Left forelimb (tissue), 1 donor: ENCODE data around the gene FIBCD1.

Experiments used
- DNase-seq: peaks from one replicate; pipeline ENCODE4 v3.0.0-alpha.2; 2018; ENCODE audit warnings: low spot score

Gene FIBCD1

DNA sequence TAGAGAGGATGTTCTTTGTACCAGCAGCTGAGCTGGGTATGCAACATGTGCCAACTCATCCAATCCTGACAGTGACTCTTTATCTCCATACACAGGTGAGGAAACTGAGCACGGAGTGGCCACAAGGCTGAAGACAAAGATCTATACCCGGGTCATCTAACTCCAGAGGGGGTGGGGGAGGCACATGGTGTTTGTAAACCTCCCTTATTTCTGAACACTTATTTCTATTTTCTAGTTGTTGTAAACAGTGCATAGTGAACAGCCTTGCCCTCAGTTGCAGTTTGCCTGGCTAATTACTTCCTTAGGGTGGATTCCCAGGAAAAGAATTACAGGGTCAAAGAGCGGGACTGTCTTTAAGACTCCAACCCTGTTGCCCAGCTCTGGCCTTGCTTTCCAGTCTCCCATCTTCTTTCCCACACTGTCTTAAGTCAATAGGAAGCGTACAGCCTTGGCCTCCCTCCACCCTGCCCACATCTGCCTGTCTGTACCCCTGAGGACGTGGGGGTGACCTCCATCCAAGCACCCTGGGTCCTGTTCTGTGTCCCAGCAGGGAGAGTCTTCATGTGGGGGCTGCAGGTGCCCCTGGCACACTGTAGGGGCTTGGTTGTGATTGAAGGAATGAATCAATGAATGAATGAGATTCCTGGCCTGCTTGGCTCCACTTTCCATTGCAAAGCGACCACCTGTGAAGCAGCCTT, 13.2 kb upstream of the FIBCD1 start:
- DNase-seq = no peak

DNA sequence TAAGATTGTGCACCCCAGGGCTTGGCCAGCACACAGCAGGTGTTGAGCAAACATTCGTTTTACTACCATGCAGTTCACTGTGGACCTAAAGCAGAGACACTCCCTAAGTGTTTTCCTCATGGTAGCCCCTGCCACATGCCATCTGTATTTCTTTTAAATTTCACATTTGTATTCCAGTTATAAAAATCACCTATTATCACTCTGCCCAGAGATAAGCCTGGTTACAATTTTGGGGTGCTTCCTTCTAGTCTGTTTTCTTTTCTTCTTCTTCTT, 10.9 kb upstream of the FIBCD1 start:
- no peak for DNase-seq

DNA sequence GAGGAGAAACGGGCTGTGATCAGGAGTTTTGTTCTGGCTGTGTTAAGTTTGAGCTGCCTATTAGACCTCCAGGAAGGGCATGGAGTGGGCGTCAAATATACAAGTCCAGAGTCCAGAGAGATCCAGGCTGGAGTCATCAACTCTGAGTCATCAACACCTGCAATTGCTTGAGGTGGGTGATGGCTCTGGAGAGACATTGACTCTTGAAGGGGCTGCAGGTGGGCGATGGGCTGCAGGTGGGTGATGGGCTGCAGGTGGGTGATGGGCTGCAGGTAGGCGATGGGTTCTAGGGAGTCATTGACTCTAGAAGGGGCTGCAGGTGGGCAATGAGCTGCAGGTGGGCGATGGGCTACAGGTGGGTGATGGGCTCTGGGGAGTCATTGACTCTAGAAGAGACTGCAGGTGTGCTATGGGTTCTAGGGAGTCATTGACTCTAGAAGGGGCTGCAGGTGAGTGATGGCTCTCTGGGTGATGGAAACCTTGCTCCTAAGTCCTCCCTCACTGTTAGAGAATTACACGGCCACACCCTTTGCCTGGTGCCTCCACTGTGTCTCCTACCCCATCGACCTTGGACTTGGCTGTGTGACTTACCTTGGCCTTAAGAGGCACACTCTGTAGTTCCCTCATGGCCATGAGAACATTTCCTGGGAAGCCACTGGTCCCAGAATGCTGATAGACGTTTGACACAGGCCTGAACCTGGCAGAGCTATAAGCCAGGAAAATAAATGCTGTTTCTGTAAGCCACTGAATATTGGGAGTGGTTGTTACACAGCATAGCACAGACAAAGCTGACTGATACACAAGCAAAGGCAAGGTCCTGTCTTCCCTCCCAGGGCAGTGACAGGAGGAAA, 10.4 kb upstream of the FIBCD1 start:
- DNase-seq = no peak

DNA sequence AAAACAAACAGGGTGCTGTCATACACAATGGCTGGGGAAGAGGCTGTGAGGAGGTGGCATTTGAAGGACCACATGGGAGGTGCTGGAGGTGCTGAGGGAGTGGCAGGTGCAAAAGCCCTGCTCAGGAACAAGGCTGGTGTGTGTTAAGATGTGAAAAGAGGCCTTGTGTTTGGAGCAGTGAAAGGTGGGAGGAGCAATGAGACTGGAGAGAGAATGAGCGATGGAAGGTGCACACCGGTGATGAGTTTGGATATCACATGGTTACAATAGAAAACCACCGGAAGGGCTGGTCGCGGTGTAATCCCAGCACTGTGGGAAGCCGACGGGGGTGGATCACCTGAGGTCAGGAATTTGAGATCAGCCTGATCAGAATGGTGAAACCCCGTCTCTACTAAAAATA, 9.2 kb upstream of the FIBCD1 start:
- DNase-seq = no peak

DNA sequence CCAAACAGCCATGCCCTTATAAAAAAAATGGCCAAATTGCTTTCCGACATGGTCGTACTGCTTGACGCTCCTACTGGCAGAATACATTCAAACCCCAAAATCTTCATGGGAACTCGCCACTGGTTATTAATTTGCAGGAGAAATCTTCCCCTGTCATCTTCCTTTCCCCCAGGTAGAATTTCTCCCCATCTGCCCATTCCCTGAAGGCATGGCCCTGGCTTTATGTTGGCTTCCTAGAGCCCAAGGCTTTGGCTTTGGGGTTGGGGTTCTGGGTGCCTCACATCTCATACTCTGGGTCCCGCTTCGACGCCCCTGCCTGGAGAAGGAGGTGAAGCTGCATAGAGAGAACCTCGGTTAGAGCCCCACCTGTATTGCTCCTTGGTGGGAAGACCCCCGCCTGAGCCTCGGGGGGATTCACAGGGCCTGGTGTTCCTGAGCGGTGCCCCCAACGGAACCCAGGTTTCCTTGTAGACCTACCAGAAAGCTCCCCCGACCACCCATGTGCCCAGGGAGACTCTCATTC, 8.6 kb upstream of the FIBCD1 start:
- no peak for DNase-seq

DNA sequence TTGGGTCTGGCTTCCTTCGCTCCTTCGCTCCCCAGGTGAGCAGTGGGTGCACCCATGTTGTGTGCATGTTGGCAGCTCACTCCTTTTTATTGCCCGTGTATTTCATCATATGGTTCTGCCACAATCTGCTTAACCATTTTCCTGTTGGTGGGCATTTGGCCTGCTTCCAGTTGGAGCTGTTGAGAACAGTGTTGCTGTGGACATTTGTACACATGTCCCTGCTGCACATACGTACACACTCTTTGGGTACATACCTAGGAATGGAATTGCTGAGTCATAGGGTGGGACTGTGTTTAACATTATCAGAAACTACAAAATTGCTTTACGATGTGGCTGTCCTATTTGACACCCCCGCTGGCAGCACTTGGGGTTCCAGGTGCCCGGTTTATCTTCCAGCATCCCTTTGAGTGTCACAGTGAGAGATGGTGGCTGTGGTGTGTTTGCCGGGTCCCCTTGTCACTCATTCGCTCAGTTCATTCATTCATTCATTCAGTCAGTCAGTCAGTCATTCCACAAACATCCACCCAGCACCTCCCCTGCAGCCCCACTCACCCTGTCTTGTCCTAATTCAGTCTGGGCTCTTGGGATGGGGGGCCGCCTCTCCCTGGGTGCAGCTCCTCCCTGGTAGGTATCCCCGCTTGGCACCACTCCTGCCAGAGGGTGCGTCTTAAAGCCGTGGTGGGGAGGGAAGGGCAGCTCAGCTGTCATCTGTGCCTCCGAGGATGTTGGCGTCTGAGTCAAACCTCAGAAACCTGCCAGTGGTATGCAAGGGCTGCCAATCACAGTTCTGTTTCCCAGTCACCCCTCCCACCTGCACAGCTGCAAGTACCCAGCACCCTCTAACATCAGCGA, 7.9 kb upstream of the FIBCD1 start:
- DNase-seq = no peak

DNA sequence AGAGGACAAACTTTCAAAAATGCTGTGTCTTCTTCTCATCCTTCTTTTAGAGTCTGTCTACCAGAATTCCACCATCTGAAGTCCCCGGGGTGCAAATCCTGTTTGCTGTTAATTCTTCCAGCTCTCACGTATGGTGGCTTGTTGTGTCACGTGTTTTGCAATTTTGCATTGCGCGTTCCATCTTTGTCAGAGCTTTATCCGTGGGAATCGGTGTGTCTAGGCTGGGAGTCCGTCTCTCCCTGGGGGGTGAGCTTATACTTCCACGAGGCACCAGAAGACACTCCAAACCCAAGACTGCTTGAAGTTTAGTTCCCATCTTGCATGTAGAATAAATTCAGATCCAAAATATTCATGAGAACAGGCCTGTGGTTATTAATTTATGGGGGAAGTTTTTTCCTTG, 6.1 kb upstream of the FIBCD1 start:
- DNase-seq = no peak

DNA sequence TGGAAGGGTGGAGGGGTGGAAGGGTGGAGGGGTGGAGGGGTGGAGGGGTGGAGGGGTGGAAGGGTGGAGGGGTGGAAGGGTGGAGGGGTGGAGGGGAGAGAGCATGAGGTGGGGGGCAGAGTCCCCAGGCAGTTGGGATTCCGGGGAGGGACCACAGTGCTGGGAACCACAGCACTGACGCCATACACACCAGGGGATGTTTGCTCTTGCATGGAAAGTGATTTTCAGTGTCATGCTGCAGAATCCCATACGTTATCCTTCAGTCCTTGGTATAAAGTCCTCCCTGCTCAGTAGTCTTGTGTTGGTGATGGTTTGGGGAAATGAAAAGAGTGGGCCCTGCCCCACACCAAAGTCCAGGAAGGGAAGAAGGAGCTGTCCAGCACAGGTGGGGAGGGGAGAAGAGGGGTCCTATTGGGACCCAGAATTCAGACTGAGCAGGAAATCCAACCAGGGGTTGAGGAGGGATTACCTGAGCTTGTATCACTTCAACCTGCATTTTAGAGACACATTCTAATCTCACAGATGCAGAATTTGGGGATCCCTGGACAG, 5.5 kb upstream of the FIBCD1 start:
- DNase-seq = no peak

DNA sequence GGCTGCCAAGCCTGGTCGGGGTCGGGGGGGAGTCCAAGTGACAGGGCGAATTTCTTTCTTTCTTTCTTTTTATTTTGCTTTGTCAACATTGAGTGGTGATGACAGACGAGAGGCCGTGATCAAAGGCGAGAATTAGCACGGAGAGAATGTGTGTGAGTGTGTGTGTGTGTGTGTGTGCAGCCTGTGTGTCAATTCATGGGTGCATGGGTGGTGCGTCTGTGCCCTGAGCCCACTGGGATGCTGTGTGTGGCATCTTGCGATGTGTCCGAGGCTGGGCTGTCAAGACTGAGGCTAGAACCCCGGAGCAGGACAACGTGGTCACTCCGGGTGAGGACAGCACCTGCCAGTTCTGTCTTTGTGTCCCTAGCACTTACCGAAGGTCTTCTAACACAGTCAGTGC, 4.7 kb upstream of the FIBCD1 start:
- DNase-seq = no peak

DNA sequence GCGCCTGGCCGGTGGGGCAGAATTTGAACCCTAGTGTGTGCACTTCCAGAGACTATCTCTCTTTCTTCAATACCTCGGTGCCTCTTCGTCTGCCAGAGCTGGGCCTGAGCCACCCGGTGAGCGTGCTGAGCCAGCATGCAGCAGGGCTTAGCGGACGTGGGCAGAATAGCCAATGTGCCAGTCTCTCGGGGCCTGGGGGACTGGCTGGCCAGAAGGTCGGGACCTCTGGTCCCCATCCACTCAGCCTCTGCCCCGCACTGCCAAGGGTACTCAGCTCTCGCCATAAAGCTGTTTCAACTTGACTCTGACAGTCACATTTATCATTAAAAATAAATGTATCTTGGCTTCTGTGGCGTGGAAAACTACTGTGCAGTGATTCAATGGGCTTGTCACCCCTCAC, 4.2 kb upstream of the FIBCD1 start:
- DNase-seq = no peak

DNA sequence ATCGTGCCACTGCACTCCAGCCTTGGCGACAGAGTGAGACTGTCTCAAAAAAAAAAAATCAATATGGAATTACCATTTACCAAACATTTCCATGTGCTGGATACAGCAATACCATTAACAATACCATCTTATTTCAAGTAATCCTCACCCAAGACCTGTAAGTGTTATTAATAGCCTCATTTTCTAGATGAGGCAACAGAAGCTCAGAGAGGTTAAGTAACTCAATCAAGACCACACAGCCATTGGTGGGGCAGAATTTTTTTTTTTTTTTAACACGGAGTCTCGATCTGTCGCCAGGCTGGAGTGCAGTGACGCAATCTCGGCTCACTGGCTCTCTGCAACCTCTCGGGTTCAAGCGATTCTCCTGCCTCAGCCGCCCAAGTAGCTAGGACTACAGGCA, 3.6 kb upstream of the FIBCD1 start:
- no peak for DNase-seq

DNA sequence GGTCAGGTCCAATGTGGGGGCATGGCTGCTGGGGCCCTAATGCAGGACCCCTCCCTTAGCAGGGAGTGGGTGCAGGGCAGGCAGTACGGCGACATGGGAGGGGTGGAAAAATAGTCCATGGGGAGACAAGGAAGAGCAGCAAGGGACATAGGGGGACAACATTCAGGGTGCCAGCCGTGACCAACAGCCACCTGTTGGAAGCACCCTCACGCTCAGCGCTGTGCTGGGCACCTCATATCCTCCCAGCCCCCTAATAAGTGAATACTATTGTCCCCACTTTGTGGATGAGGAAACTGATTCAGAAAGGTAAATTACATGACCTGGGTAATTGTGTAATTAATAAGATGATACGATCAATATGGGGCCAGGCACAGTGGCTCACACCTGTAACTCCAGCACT, 3.0 kb upstream of the FIBCD1 start:
- DNase-seq = no peak

DNA sequence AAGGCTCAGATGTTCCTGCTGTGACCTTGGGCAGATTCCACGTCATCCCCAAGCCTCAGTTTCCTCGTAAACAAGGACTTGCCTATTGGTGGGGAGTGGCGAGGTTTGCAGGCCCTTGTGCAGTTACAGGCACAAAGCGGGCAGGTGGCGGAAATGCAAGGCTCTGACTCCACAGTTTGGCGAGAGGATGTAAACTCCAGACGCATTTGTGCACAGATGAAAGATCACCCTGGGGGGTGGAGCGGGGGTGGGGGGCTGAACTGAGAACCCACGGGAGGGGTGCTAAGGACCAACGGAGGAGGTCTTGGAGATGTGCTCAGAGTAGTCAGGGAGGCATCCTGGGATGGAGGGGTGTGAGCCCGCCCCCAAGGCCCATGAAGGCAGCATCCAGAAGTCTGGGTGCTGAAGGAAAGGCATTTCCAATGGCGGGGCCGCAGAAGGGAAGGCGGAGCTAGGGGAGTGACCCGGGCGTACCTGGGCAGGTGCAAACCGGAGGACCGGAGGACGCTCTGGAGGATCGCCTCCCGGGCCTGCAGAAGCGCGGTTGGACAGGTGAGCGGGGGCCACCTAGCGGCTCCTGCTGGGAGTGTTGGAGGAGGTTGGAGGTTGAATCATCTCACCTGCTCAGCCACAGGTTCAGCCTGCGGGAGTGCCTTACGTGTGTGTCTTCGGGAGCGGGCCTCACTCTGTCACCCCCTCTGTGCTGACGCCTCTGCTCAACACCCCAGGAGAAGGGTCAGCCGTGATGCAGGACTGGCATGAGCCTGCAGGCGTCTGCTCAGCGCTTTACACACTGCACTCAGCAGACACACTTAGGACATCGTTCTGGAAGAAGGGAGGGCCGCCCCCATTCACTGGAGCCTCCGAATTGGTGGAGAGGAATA, 1.9 kb upstream of the FIBCD1 start:
- DNase-seq = no peak

DNA sequence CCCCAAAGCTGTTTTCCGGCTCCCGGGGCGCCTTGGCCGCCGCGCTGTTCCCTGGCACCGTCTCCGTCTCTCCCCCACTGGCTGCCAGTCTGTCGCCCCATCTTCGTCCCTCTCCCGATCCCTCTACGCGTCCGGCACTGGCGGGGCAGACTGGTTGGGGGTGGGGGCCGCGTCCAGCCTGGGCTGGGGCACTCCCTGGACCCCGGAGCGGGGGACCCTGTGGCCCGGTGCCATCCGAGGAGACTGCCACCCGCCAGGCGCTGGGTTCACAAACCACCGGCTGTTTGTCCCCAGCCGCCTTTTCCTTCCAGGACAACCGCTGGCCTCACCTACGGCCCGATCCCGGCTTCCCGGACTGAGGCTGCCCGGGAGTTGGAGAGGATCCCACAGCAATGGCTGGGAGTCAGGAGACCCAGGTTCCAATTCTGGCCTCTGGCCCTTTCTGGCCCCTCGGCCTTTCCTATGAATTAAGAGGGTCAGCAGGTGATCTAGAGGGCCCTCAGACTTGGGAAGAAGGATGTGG, 1.0 kb upstream of the FIBCD1 start:
- no peak for DNase-seq

DNA sequence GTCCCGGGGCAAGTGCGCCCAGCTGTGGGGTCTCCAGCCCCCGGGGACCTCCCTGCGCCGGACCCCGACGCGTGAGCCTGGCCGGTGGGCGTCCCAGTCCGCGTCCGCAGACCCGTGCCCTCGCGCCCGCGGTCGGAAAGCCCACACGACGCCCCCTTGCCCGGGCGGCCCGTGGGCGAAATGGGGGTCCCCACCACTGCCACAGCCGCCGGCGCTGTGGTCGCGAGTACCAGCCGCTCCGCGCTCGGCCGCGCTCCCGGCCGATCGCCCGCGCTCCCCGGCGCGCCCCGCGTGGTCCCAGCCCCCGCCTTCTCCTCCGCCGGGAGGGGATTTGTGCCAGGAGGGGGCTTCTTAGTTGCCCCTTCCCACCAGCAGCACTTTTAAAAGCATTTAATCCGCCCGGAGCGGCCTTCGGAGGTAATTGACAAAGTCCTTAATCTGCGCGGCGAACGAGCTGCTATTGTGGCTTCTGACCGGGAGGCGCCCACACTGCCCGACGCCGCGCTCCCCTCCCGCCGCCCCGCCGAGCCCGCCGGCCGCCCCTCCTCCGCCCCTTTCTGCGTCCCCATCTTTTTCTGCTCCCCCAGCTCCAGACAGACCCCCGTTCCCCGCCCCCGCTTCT, 469 bp upstream of the FIBCD1 start:
- DNase-seq = no peak

DNA sequence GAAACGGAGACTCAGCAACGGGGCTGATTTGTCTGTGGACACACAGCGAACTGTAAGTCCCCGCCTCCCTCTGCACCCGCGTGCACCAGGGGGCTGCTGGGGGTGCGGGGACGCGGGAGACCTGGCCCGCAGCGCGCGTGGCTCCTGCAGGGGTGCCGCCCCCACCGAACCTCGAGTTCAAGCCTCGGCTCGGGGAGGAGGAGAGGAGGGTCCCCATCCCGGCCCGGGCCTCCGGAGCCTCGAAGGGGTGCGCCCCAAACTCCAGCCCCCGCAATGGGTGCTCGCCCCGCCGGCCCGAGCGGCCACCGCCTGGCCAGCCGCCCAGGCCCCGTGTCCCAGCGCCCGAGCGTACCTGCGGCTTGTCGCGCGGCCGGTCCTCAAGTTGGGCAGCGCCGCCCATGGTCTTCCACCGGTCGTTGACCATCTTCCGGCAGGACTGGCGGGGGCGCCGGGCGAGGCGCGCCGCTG, 829 bp downstream of the FIBCD1 start:
- DNase-seq = no peak

DNA sequence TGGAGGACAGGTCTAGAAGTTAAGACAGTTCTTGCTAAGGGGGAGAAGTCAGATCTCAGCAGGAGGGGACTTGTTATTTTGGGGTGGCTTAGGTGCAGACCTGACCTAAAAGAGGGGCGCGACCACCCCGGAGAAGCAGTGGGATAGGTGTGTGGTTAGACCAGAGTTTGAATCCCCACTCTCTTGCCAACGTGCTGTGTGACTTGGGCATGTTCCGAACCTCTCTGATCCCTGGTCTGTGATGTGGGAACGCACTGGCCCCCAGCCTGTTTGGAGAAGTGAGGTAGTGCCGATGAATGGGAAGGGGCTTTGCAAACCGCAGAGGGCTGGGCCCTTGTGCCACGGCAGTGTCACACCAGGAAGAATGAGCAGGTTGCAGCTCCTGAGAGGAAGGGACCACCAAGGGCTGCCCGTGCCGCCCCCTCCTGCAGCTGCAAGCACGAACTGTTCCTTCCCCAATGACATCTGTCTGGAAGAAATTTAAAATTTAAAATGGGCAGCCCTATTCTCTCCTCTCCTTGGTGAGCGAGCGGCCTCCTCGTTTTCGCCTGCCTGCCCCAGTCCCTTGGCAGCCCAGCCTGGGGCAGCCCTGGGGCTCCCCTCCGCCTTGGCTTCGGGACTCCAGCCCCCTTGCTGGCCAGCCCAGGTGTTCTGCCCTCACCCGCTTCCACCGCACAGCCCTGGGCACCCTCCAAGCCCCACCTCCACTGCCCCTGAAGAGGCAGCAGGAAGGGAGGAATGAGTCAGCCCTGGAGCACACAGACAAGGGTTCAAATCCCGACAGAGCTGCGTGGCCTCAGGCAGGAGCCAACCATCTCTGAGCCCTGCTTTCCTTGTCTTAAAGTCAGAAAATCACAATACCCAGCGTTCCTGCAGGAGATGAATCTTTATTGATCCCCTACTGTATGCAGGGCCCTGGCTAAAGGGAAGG, 1.6 kb downstream of the FIBCD1 start:
- DNase-seq = no peak

DNA sequence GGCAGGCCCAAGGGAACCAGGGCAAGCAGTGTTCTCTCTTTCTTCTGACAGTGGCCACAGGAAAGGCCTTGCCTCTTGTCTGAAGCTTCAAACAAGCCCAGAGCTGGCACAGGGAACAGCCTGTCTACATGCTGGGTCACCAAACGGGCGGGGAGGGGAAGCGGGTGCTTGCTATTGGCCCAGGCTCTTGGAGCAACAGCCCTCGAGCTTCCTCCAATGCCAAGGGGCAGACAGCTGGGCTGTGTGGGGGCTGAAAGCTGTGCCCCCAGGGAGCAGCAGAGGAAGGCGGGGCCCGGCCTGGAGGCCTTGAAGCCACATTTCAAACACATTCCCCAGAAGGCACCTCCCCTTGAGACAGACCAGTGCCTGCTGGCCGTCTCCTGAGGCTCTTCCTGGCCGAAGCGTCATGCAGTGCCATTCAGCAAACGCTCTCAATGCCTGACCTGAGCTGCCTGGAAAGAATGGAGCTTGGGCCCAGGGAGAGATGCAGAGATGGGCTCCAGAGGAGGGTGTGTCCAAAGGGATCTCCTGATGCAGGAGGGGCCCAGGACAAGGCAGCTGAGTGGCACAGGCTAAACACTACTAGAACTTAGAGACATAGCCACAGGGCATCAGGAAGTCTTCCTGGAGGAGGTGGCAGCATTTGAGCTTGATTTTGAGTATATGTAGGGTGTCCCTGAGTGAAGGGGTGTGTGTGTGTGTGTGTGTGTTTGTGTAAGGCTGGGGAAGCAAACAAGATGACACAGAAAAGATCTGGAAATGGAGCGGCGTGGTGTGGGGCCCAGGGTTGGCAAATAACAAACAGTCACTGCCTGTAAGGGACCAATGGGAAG, 2.5 kb downstream of the FIBCD1 start:
- DNase-seq = no peak
